ENCODE results near the gene APOM.

Gene APOM

GRCh38 chr6:31669676-31670075 lies 14.0 kb downstream of the APOM start, which contains the start of gene LY6G5B:
LY6G5B (plus strand) TSS chr6:31669976; CDS start chr6:31670951, 975 bp downstream.
- Histone ChIP-seq H3K36me3 (peaks cover 58 to 72% (median 64%) of the 10 kb centered on the region in 3 donors), H3K27ac (no peak within 1 kb of the TSS), H3K4me1 (peaks cover 0 to 31% (median 18%) of the 10 kb centered on the region in 4 donors), H3K27me3 (no peaks in the 10 kb centered on the region), H3K4me3 (no peak within 1 kb of the TSS), H3K9me3 (no peaks in the 10 kb centered on the region)
- TF ChIP-seq CTCF (IDR thresholded peaks at IDR 0.05) = no peak
- intact Hi-C loops (cut with DNase I; ENCODE audit: low total_unique reads) = loop anchor here (5.0 kb wide), 1 partner anchor 168 kb away; no protein-coding TSS in a partner anchor
- no peak for DNase-seq

DNA sequence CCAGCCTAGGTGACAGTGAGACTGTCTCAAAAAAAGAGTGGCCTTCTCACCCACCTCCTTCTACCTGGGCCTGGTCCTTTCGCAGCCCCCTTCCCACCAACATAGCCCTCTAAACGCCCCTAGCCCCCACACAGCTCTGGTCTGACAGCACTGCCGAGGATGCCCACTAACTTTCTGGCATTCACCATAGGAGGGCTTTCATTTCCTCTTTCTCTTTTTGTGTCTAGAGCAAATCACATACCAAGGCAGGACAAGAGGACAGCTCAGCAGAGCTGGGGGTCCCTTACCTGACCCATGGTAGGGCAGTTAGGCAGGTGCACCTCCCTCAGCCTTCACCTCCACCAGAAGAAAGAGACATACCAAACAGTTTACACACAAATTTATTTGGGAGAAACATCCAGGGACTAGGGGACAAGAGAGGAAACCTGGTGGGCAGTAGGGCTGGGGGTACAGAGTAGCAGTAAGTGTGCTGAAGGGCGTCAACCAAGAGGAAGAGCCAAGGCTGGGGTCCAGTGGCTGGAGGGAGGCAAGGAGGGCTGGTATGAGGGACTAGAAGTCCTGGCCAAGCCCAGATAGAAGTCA lies 20.7 kb downstream of the APOM start:
- Histone ChIP-seq H3K4me1 (peaks cover 0 to 13% (median 10%) of the 10 kb centered on the region in 4 donors), H3K4me3 (no peak overlapping the region), H3K36me3 (peaks cover 15 to 44% (median 21%) of the 10 kb centered on the region in 3 donors), H3K27me3 (no peaks in the 10 kb centered on the region), H3K9me3 (no peaks in the 10 kb centered on the region), H3K27ac (no peak overlapping the region)
- no peak for DNase-seq
- no peak for TF ChIP-seq CTCF (IDR thresholded peaks at IDR 0.05)
- intact Hi-C loops (cut with DNase I; ENCODE audit: low total_unique reads) = loop anchor here (5.0 kb wide), 1 partner anchor 156 kb away; no protein-coding TSS in a partner anchor

DNA sequence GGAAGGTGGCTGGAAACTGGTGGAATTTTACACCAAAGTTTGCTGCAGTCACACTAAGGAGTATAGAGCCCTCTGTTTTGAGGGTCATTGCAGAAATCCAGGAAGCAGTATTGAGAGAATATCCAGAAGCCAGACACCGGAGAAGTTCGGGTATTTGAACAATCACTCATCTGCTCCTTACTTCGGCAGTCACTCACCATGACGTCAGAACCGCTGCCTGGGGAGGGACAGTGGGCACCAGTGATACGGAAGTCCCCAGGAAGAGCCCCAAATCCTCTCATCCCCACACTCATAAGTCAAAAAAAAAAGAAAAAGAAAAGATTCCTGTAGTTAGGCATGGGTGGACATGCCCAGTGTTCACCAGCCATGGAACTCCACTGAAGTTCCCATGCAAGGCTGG lies 21.2 kb downstream of the APOM start:
- H3K27ac ChIP-seq = no peak overlapping the region
- no peak for DNase-seq
- peaks cover 0 to 16% (median 12%) of the 10 kb centered on the region in 4 donors for H3K4me1 ChIP-seq
- intact Hi-C loops (cut with DNase I; ENCODE audit: low total_unique reads) = loop anchor here (5.0 kb wide), 1 partner anchor 155 kb away; no protein-coding TSS in a partner anchor
- H3K36me3 ChIP-seq = peaks cover 10 to 39% (median 16%) of the 10 kb centered on the region in 3 donors
- no peak overlapping the region for H3K4me3 ChIP-seq
- H3K27me3 ChIP-seq = no peaks in the 10 kb centered on the region
- no peak for TF ChIP-seq CTCF (IDR thresholded peaks at IDR 0.05)
- H3K9me3 ChIP-seq = no peaks in the 10 kb centered on the region

DNA sequence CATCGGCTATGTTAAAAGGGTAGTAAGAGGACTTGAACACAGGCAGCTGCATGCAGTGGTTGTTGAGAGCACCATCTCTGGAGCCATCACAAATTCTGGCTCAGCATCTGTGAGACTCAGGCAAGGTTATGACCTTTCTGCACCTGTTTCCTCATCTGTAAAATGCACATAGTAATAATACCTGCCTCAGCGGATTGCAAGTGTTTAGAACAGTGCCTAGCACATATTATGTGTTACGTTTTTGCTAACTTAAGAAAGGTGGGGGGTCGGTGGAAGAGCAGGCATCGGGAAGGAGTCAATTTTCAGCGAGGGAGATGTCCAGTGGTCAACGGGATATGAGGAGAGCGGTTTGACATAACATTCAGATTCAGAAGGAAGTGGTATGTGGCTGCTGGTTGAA lies 22.3 kb downstream of the APOM start:
- no peak for TF ChIP-seq CTCF (IDR thresholded peaks at IDR 0.05)
- intact Hi-C loops (cut with DNase I; ENCODE audit: low total_unique reads) = loop anchor here (5.0 kb wide), 1 partner anchor 154 kb away; no protein-coding TSS in a partner anchor

DNA sequence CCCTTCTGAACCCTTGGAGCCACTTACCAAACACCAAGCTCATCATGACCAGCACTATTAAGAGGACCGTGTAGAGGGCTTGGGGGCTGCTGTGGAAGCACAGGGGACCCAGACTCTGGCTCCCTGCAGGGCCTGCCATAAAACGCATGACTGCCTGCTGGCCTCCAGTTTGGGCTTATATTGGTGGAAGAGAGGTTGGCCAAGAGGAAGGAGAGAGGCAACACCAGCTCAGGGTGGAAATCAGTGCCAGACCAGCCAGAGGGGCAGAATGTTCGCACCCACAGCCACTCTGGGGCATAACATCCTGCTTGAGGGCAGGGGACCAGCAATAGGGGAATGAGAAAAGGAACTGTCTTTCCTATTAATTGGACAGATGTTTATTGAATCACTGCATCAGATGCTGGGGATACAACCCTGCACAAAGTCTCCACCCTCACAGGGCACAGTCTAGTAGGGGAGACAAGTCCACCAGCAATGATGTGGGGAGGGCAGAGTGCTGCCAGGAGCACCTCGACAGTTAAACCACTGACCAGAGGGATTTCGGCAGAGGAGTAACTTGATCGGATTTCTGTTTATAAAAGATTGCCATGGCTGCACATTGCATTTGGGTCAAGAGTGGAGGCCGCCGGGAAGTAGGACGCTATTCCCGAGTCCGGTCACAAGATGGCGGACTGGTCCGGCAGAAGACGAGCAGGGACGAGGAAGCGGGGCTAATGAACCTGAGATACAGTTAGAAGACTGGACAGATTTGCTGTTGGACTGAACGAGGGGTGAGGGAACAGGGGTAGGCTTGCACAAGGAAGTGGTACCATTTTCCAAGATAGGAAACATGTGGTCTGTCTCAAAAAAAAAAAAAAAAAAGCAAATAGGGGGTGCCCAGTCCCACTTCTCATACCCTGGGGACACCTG lies 24.8 kb downstream of the APOM start, which contains the start of gene LY6G5C:
TSS of gene LY6G5C (minus strand) at position 842 of the 909 bp plus-strand sequence. CDS start at position 148, 694 bp downstream.
- TF ChIP-seq CTCF (IDR thresholded peaks at IDR 0.05) = peak; percentile 71 to 77
- intact Hi-C loops (cut with DNase I; ENCODE audit: low total_unique reads) = no loop called here

More for the DNA sequence above, 22.3 kb downstream of the APOM start:
- no peak overlapping the region for H3K27ac ChIP-seq
- no peaks in the 10 kb centered on the region for H3K27me3 ChIP-seq
- DNase-seq = no peak
- no peaks in the 10 kb centered on the region for H3K9me3 ChIP-seq
- H3K4me3 ChIP-seq = no peak overlapping the region
- peaks cover 0 to 20% (median 12%) of the 10 kb centered on the region in 4 donors for H3K4me1 ChIP-seq
- H3K36me3 ChIP-seq = peaks cover 0 to 29% (median 5%) of the 10 kb centered on the region in 3 donors

More for the DNA sequence above, 24.8 kb downstream of the APOM start, which contains the start of gene LY6G5C:
- Histone ChIP-seq H3K4me3 (peak within 1 kb of the TSS; percentile 49 to 64), H3K9me3 (no peaks in the 10 kb centered on the region), H3K36me3 (peaks cover 0 to 23% (median 0%) of the 10 kb centered on the region in 3 donors), H3K4me1 (peaks cover 0 to 23% (median 12%) of the 10 kb centered on the region in 4 donors), H3K27ac (peak within 1 kb of the TSS; percentile 62 to 65), H3K27me3 (no peaks in the 10 kb centered on the region)
- peak; percentile 88 to 89 for DNase-seq

All from tibial artery (tissue), 4 donors.